ENCODE data around the gene ABHD3.
"Not testable (repeated sequence)": the region's sequence is repeated elsewhere in the genome, so short reads cannot be mapped to it uniquely, and the experiment has no call there.

The ABHD3 gene

GRCh38 chr18:21684731-21685130 lies 19.8 kb downstream of the ABHD3 start:
- Histone ChIP-seq H3K27ac (peak overlapping the region; percentile 3), H3K36me3 (peaks cover 37% of the 10 kb centered on the region), H3K4me1 (ENCODE audit: control insufficient read depth in 1 of 2, insufficient read depth in 1 of 2, low read depth in 1 of 2, low read length in 1 of 2) (peaks cover 9 to 22% of the 10 kb centered on the region in 2 experiments), H3K4me3 (ENCODE audit: low read depth in 1 of 2, low read length in 1 of 2) (no peak overlapping the region), H3K9me3 (no peaks in the 10 kb centered on the region), H3K27me3 (no peaks in the 10 kb centered on the region)
- TF ChIP-seq CTCF (IDR thresholded peaks at IDR 0.05), result no peak

GRCh38 chr18:21682371-21683051 lies 22.1 kb downstream of the ABHD3 start:
- TF ChIP-seq CTCF (IDR thresholded peaks at IDR 0.05), result no peak
- Histone ChIP-seq H3K4me1 (ENCODE audit: control insufficient read depth in 1 of 2, insufficient read depth in 1 of 2, low read depth in 1 of 2, low read length in 1 of 2) (peaks cover 14 to 26% of the 10 kb centered on the region in 2 experiments), H3K4me3 (ENCODE audit: low read depth in 1 of 2, low read length in 1 of 2) (peak overlapping the region; percentile 15 to 28), H3K27me3 (no peaks in the 10 kb centered on the region), H3K36me3 (peaks cover 36% of the 10 kb centered on the region), H3K9me3 (no peaks in the 10 kb centered on the region), H3K27ac (peak overlapping the region; percentile 81)

DNA sequence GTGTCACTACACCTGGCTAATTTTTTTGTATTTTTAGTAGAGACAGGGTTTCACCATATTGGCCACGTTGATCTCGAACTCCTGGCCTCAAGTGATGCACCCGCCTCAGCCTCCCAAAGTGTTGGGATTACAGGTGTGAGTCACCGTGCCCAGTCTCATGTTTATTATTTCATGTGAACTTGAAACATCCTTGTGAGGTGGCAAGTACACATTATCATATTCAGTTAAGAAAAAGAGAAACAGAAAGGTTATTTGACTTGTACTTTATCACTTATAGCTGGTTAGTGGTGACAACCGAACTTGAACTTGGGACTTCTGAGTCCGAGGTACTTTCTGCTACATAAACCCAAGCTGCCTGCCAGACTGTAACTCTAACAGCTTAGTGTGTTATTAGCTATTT lies 24.4 kb downstream of the ABHD3 start:
- Histone ChIP-seq H3K9me3 (no peaks in the 10 kb centered on the region), H3K4me3 (ENCODE audit: low read depth in 1 of 2, low read length in 1 of 2) (no peak overlapping the region), H3K36me3 (peaks cover 46% of the 10 kb centered on the region), H3K27me3 (no peaks in the 10 kb centered on the region), H3K4me1 (ENCODE audit: control insufficient read depth in 1 of 2, insufficient read depth in 1 of 2, low read depth in 1 of 2, low read length in 1 of 2) (peaks cover 14 to 26% of the 10 kb centered on the region in 2 experiments), H3K27ac (no peak overlapping the region)
- TF ChIP-seq CTCF (IDR thresholded peaks at IDR 0.05), result no peak

DNA sequence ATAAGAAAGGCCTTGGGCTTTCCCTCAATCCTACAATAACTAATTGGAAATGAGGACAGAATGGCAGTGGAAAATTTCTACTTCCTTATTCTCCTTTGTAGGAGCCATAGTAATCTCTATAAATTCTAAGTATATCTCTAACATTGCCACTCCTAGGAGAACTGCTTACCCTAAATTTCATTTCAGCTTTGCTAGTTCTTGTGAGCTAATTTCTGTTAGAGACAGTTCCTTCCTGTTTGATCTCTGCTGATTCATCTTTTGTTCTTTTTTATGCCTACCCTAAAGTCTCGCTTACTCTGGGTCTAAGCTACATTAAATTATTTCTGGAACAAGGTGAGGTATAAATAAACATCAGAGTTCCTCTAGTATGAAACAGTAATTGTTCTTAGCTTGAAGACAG lies 25.7 kb downstream of the ABHD3 start:
- no peaks in the 10 kb centered on the region for H3K9me3 ChIP-seq
- H3K27ac ChIP-seq, result peak overlapping the region; percentile 49
- H3K36me3 ChIP-seq, result peaks cover 40% of the 10 kb centered on the region
- H3K4me1 ChIP-seq (ENCODE audit: control insufficient read depth in 1 of 2, insufficient read depth in 1 of 2, low read depth in 1 of 2, low read length in 1 of 2), result peaks cover 14 to 26% of the 10 kb centered on the region in 2 experiments
- no peaks in the 10 kb centered on the region for H3K27me3 ChIP-seq
- H3K4me3 ChIP-seq (ENCODE audit: low read depth in 1 of 2, low read length in 1 of 2), result no peak overlapping the region
- TF ChIP-seq CTCF (IDR thresholded peaks at IDR 0.05), result no peak

DNA sequence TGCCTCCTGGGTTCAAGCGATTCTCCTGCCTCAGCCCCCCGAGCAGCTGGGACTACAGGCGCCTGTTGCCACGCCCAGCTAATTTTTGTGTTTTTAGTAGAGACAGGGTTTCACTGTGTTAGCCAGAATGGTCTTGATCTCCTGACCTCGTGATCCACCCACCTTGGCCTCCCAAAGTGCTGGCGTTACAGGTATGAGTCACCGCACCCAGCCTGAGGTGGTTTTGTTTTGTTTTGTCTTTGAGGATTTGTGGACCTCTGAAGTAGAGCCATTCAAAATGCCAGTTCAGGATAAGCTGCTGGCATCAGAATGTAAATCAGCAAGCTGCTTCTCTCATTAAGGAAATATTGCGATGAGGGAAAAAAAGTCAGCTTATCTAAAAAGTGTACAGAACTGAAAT lies 29.2 kb downstream of the ABHD3 start:
- H3K36me3 ChIP-seq, result peaks cover 52% of the 10 kb centered on the region
- not testable (repeated sequence) for H3K27ac ChIP-seq, H3K9me3 ChIP-seq

DNA sequence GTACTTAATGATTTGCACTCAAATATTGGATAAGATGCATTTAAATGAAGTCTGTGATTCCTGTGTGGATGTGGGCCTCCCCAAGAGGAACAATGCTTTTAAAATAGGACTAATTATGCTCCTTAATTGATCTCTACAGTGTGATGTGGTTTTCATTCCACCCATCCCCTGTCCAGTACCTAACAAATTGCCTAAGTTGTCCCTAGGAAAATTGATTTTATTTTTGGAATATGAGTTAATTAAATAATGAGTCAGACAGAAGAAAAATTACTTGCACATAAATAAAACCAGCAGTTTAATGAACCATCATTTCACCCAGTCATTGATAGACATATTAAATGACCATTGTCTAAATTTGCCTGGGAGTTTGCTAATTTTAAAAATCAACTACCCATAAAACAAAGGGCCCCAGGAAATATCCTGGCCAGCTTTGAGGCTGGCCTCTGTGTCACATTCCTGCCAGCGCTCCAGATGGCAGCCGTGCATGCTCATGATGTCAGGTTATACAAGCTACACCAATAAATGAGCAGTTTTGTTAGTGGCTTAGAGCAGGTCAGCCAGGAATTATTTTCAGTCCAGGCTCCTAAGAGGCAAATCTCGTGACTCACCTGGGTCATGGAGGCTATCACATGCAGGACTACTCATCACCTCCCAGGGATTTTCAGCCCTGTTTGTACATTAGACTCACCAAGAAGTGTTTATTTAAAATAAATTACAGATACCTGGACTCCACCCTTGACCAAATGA lies 31.9 kb downstream of the ABHD3 start:
- no peaks in the 10 kb centered on the region for H3K27me3 ChIP-seq
- peaks cover 45% of the 10 kb centered on the region for H3K36me3 ChIP-seq
- H3K4me3 ChIP-seq (ENCODE audit: low read depth in 1 of 2, low read length in 1 of 2), result no peak overlapping the region
- no peaks in the 10 kb centered on the region for H3K9me3 ChIP-seq
- no peak for TF ChIP-seq CTCF (IDR thresholded peaks at IDR 0.05)
- no peaks in the 10 kb centered on the region for H3K4me1 ChIP-seq (ENCODE audit: control insufficient read depth in 1 of 2, insufficient read depth in 1 of 2, low read depth in 1 of 2, low read length in 1 of 2)
- H3K27ac ChIP-seq, result no peak overlapping the region

More for the DNA sequence above, 29.2 kb downstream of the ABHD3 start:
- H3K4me1 ChIP-seq (ENCODE audit: control insufficient read depth in 1 of 2, insufficient read depth in 1 of 2, low read depth in 1 of 2, low read length in 1 of 2); H3K27me3 ChIP-seq; H3K4me3 ChIP-seq (ENCODE audit: low read depth in 1 of 2, low read length in 1 of 2): not testable (repeated sequence)

Data from neutrophil (primary cell).